Retinal pigment epithelial cell (primary cell): ENCODE results near the gene ADAMTS9.

ENCODE experiments used
- DNase-seq: peaks from one replicate; pipeline ENCODE4 v3.0.0-alpha.2; 2010; ENCODE audit warnings: low read depth
- H3K4me3 ChIP-seq: 2 replicates; pipeline ENCODE4 v1.5.1; 2011; ENCODE audit warnings: mild to moderate bottlenecking, low read length, control low read depth, moderate library complexity
- CTCF ChIP-seq: conservative IDR thresholded peaks from 2 replicates; pipeline ENCODE4 v1.5.1; 2011; ENCODE audit warnings: low read depth, low read length, control low read depth, inconsistent platforms

ADAMTS9 gene

GRCh38 chr3:64675687-64676247 lies 12.0 kb downstream of the ADAMTS9 start:
- TF ChIP-seq CTCF = no peak
- DNase-seq = no peak
- no peak overlapping the region for H3K4me3 ChIP-seq

GRCh38 chr3:64674591-64675076 lies 13.2 kb downstream of the ADAMTS9 start:
- H3K4me3 ChIP-seq = no peak overlapping the region
- DNase-seq = peak; percentile 94

GRCh38 chr3:64673159-64673715 lies 14.6 kb downstream of the ADAMTS9 start:
- no peak overlapping the region for H3K4me3 ChIP-seq
- no peak for TF ChIP-seq CTCF
- DNase-seq = no peak

More at GRCh38 chr3:64674591-64675076, 13.2 kb downstream of the ADAMTS9 start:
- no peak for TF ChIP-seq CTCF

GRCh38 chr3:64668582-64669510 lies 19.0 kb downstream of the ADAMTS9 start:
- no peak for DNase-seq
- no peak overlapping the region for H3K4me3 ChIP-seq
- no peak for TF ChIP-seq CTCF

GRCh38 chr3:64667887-64668581 lies 19.8 kb downstream of the ADAMTS9 start:
- no peak for TF ChIP-seq CTCF
- no peak for DNase-seq
- H3K4me3 ChIP-seq = no peak overlapping the region

- TF ChIP-seq CTCF = no peak
- H3K4me3 ChIP-seq = no peak overlapping the region
- DNase-seq = no peak
Measured at GRCh38 chr3:64667138-64667537, 20.7 kb downstream of the ADAMTS9 start.
